Keratinocyte (primary cell): ENCODE measurements around the gene DCLRE1C. TPM values are rescaled to one million over a fixed set of nuclear protein-coding genes. Genes with fewer than 3 reads are reported as not detected.

Experiments
- DNase-seq: peaks from one replicate; pipeline ENCODE4 v3.0.0-alpha.2; 2011; ENCODE audit warnings: low read depth, missing footprints, low spot score
- FAIRE-seq: peaks from 2 replicates; lab custom pipeline; 2011; peaks lifted over from hg19 to GRCh38; lab: Jason Lieb, UNC
- H2AFZ ChIP-seq: 2 replicates; pipeline ENCODE4 v1.6.0; 2012; ENCODE audit warnings: low read length, control low read depth, inconsistent platforms; ENCODE audit not compliant: control insufficient read depth
- H3K27ac ChIP-seq: 2 replicates; pipeline ENCODE4 v1.5.1; 2011; ENCODE audit warnings: low read length; ENCODE audit not compliant: control insufficient read depth, insufficient read depth
- H3K27me3 ChIP-seq: 3 replicates; pipeline ENCODE4 v1.6.0; 2011; ENCODE audit warnings: low read length; ENCODE audit not compliant: control insufficient read depth, insufficient read depth; ENCODE audit errors: extremely low read depth
- H3K36me3 ChIP-seq, 2 experiments: 2 replicates in 1 of 2; 3 replicates in 1 of 2; pipeline ENCODE4 v1.5.1; 2011; ENCODE audit warnings: low read length in 2 of 2, mild to moderate bottlenecking in 1 of 2; ENCODE audit not compliant: control insufficient read depth in 2 of 2, insufficient read depth in 2 of 2; ENCODE audit errors: extremely low read depth in 1 of 2
- H3K4me1 ChIP-seq: 3 replicates; pipeline ENCODE4 v1.5.1; 2011; ENCODE audit warnings: low read length; ENCODE audit not compliant: control insufficient read depth, insufficient read depth; ENCODE audit errors: extremely low read depth
- H3K4me2 ChIP-seq: 3 replicates; pipeline ENCODE4 v1.6.0; 2011; ENCODE audit warnings: low read depth, low read length; ENCODE audit not compliant: control insufficient read depth, insufficient read depth; ENCODE audit errors: extremely low read depth
- H3K4me3 ChIP-seq, 3 experiments: fragments of 200-600 bp in 1 of 3; sonication (generic) in 1 of 3; 2 replicates in 2 of 3; 3 replicates in 1 of 3; pipeline ENCODE4 v1.5.1; 2011 to 2016; ENCODE audit warnings: low read length in 3 of 3, mild to moderate bottlenecking in 3 of 3, control low read depth in 2 of 3, inconsistent platforms in 1 of 3, low read depth in 1 of 3, mixed read lengths in 1 of 3, mixed run types in 1 of 3, moderate library complexity in 1 of 3; ENCODE audit not compliant: control insufficient read depth in 2 of 3, insufficient read depth in 2 of 3; ENCODE audit errors: extremely low read depth in 1 of 3
- H3K79me2 ChIP-seq: 2 replicates; pipeline ENCODE4 v1.6.0; 2012; ENCODE audit warnings: low read length; ENCODE audit not compliant: control insufficient read depth, insufficient read depth
- H3K9ac ChIP-seq: 3 replicates; pipeline ENCODE4 v1.6.0; 2011; ENCODE audit warnings: low read length; ENCODE audit not compliant: control insufficient read depth, insufficient read depth; ENCODE audit errors: extremely low read depth
- H3K9me1 ChIP-seq: 3 replicates; pipeline ENCODE4 v1.6.0; 2011; ENCODE audit warnings: low read length; ENCODE audit not compliant: control insufficient read depth, insufficient read depth; ENCODE audit errors: extremely low read depth
- H3K9me3 ChIP-seq: 2 replicates; pipeline ENCODE4 v1.5.1; 2012; ENCODE audit warnings: low read depth, low read length; ENCODE audit not compliant: control insufficient read depth
- H4K20me1 ChIP-seq: 3 replicates; pipeline ENCODE4 v1.6.0; 2011; ENCODE audit warnings: low read length; ENCODE audit not compliant: control insufficient read depth, insufficient read depth; ENCODE audit errors: extremely low read depth
- CTCF ChIP-seq, 3 experiments: IDR thresholded peaks in 1 of 3; conservative IDR thresholded peaks in 1 of 3; optimal IDR thresholded peaks in 1 of 3; 2 replicates in 2 of 3; 3 replicates in 1 of 3; pipeline versions ENCODE3 to v1.5.1; 2011; ENCODE audit warnings: low read length in 3 of 3, mild to moderate bottlenecking in 3 of 3, moderate library complexity in 2 of 3, control low read depth in 1 of 3, inconsistent platforms in 1 of 3; ENCODE audit not compliant: insufficient read depth in 2 of 3; ENCODE audit errors: extremely low read depth in 1 of 3
- EZH2 ChIP-seq: IDR thresholded peaks from one replicate; pipeline ENCODE4 v1.6.1; 2012; ENCODE audit warnings: inconsistent platforms, mild to moderate bottlenecking, low read length, moderate library complexity
- dilution Hi-C: fragments of 300-500 bp; cut with MboI; formaldehyde crosslinking; loops from one replicate; pipeline ENCODE4 v1.7.0; 2020; ENCODE audit warnings: low sequenced_read_pairs; ENCODE audit not compliant: extremely low pct_ligation_motif_present
- polyA plus RNA-seq, 5 experiments: library from polyadenylated mRNA; depleted of rRNA in 3 of 5; stranded (reverse) in 3 of 5; stranded (forward) in 1 of 5; unstranded in 1 of 5; fragments of >200 nt; gene quantifications; 1 replicate in 1 of 5; 2 replicates in 3 of 5; 3 replicates in 1 of 5; pipeline versions ENCODE4 v1.2.1 to v1.2.3, GENCODE V29; 2011 to 2012; ENCODE audit warnings: missing spikeins in 2 of 5, low read depth in 1 of 5, low replicate concordance in 1 of 5

Gene DCLRE1C
- polyA plus RNA-seq, 1 donor (not counting 4 experiments of a cell fraction or from before 2014, with no cell fraction given), result 9.1 TPM

GRCh38 chr10:14860791-14861190 lies 93.1 kb downstream of the DCLRE1C start:
- Histone ChIP-seq H3K4me2 (no peak overlapping the region), H3K4me3 (no peak overlapping the region), H3K9me1 (no peaks in the 10 kb centered on the region), H3K79me2 (no peaks in the 10 kb centered on the region), H3K36me3 (peaks cover 7 to 9% of the 10 kb centered on the region in 2 experiments), H4K20me1 (no peaks in the 10 kb centered on the region), H3K27me3 (no peaks in the 10 kb centered on the region), H3K4me1 (no peaks in the 10 kb centered on the region), H3K27ac (no peak overlapping the region), H3K9ac (no peak overlapping the region), H2AFZ (no peak overlapping the region), H3K9me3 (no peaks in the 10 kb centered on the region)
- TF ChIP-seq EZH2, result no peak
- no peak for TF ChIP-seq CTCF (optimal IDR thresholded peaks at IDR 0.05 in 1 of 3, IDR thresholded peaks at IDR 0.05 in 1 of 3, conservative IDR thresholded peaks at IDR 0.05 in 1 of 3; ENCODE audit: extremely low read depth in 1 of 3, insufficient read depth in 2 of 3, low read length in 3 of 3)
- dilution Hi-C loops, result no loop called here
- DNase-seq, result no peak
- no peak for FAIRE-seq

DNA sequence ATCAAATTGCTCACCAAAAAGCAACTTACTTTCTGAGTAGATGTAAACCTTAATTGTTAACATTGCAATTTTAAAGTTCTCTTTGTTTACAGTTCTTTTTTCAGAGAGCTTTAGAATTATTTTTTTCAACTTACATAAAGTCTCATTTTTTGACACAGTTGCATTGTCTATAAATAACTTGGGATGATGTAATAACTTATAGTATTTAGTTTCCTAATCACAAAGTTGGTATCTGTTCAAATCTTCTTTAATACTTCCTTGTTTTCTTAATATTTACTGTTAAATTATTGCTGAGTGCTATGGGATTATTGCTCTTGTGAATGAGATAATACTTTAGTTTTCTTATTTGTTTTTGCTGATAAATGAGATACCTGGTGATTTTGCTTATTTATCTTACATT lies 94.1 kb downstream of the DCLRE1C start:
- no peak for FAIRE-seq

More for the DNA sequence above, 94.1 kb downstream of the DCLRE1C start:
- H3K27me3 ChIP-seq, result no peaks in the 10 kb centered on the region
- H4K20me1 ChIP-seq, result no peaks in the 10 kb centered on the region
- H3K36me3 ChIP-seq, result peaks cover 7 to 10% of the 10 kb centered on the region in 2 experiments
- no peak overlapping the region for H2AFZ ChIP-seq
- no peak overlapping the region for H3K4me2 ChIP-seq
- H3K27ac ChIP-seq, result no peak overlapping the region
- no peak overlapping the region for H3K4me3 ChIP-seq
- TF ChIP-seq EZH2 (no peak), CTCF (optimal IDR thresholded peaks at IDR 0.05 in 1 of 3, IDR thresholded peaks at IDR 0.05 in 1 of 3, conservative IDR thresholded peaks at IDR 0.05 in 1 of 3; ENCODE audit: extremely low read depth in 1 of 3, insufficient read depth in 2 of 3, low read length in 3 of 3) (no peak)
- H3K9ac ChIP-seq, result no peak overlapping the region
- no peaks in the 10 kb centered on the region for H3K9me3 ChIP-seq
- no peaks in the 10 kb centered on the region for H3K4me1 ChIP-seq
- H3K79me2 ChIP-seq, result no peaks in the 10 kb centered on the region
- no peaks in the 10 kb centered on the region for H3K9me1 ChIP-seq
- DNase-seq, result no peak
- dilution Hi-C loops, result no loop called here
